ENCODE data around the gene PRKRA.

GRCh38 chr2:178388287-178388686, 62.7 kb downstream of the PRKRA start:
- TF ChIP-seq CTCF (IDR thresholded peaks at IDR 0.05): no peak
- TF ChIP-seq POLR2A (IDR thresholded peaks at IDR 0.05): no peak
